Effector CD8-positive, alpha-beta T cell (primary cell): Measurements from ENCODE around the gene UMODL1.

ENCODE experiments used
- DNase-seq: peaks from one replicate; lab custom pipeline; 2025; lab: John Stamatoyannopoulos, UW

UMODL1 gene

GRCh38 chr21:42079008-42079938 lies 8.2 kb downstream of the UMODL1 start:
- DNase-seq: no peak

- DNase-seq: no peak
These were observed 9.0 kb downstream of the UMODL1 start for GRCh38 chr21:42079939-42080787.

- DNase-seq: no peak
These were observed 9.6 kb downstream of the UMODL1 start for GRCh38 chr21:42080788-42081083.

- no peak for DNase-seq
These were observed 10.0 kb downstream of the UMODL1 start for GRCh38 chr21:42081138-42081537.

- no peak for DNase-seq
These were observed 10.8 kb downstream of the UMODL1 start for GRCh38 chr21:42081931-42082381.

- no peak for DNase-seq
These were observed 11.6 kb downstream of the UMODL1 start for GRCh38 chr21:42082501-42083360.

GRCh38 chr21:42083361-42083690 lies 12.2 kb downstream of the UMODL1 start:
- no peak for DNase-seq

GRCh38 chr21:42084079-42084478 lies 13.0 kb downstream of the UMODL1 start:
- no peak for DNase-seq

GRCh38 chr21:42085246-42086077 lies 14.3 kb downstream of the UMODL1 start:
- DNase-seq: no peak

GRCh38 chr21:42086969-42087368 lies 15.9 kb downstream of the UMODL1 start:
- no peak for DNase-seq

GRCh38 chr21:42088148-42088547 lies 17.0 kb downstream of the UMODL1 start:
- DNase-seq: no peak

- no peak for DNase-seq
These were observed 17.5 kb downstream of the UMODL1 start for GRCh38 chr21:42088658-42089057.

- no peak for DNase-seq
These were observed 18.0 kb downstream of the UMODL1 start for GRCh38 chr21:42089093-42089631.

GRCh38 chr21:42089665-42090310 lies 18.7 kb downstream of the UMODL1 start:
- no peak for DNase-seq

GRCh38 chr21:42091899-42092508 lies 20.9 kb downstream of the UMODL1 start:
- no peak for DNase-seq

- no peak for DNase-seq
These were observed 21.7 kb downstream of the UMODL1 start for GRCh38 chr21:42092771-42093170.

- no peak for DNase-seq
These were observed 22.1 kb downstream of the UMODL1 start for GRCh38 chr21:42093186-42093585.

- no peak for DNase-seq
These were observed 22.9 kb downstream of the UMODL1 start for GRCh38 chr21:42093991-42094421.

GRCh38 chr21:42094811-42095210 lies 23.7 kb downstream of the UMODL1 start:
- no peak for DNase-seq

GRCh38 chr21:42095581-42095980 lies 24.5 kb downstream of the UMODL1 start:
- DNase-seq: no peak
